Smooth muscle cell (in vitro differentiated cells): ENCODE data around the gene WSB1. TPM values are rescaled to one million over a fixed set of nuclear protein-coding genes. Genes with fewer than 3 reads are reported as not detected.

ENCODE experiments used
- DNase-seq: peaks from one replicate; lab custom pipeline; 2025; ENCODE audit not compliant: unreplicated experiment; lab: John Stamatoyannopoulos, UW
- H2AFZ ChIP-seq: fragments of 200-600 bp; sonication (generic); 2 replicates; pipeline ENCODE4 v1.6.0; 2016; ENCODE audit warnings: antibody characterized with exemption, low read depth, mild to moderate bottlenecking
- H3F3A ChIP-seq: fragments of 200-600 bp; sonication (generic); 2 replicates; pipeline ENCODE4 v1.6.0; 2017; ENCODE audit warnings: antibody characterized with exemption, low read depth
- H3K27ac ChIP-seq: fragments of 200-600 bp; sonication (generic); 2 replicates; pipeline ENCODE4 v1.5.1; 2016; ENCODE audit warnings: low read depth, mild to moderate bottlenecking
- H3K27me3 ChIP-seq: fragments of 200-600 bp; sonication (generic); 2 replicates; pipeline ENCODE4 v1.6.1; 2016; ENCODE audit warnings: low read depth, mild to moderate bottlenecking
- H3K36me3 ChIP-seq: fragments of 200-600 bp; sonication (generic); 2 replicates; pipeline ENCODE4 v1.5.1; 2016; ENCODE audit warnings: low read depth
- H3K4me1 ChIP-seq: fragments of 200-600 bp; sonication (generic); 2 replicates; pipeline ENCODE4 v1.5.1; 2016; ENCODE audit warnings: low read depth
- H3K4me2 ChIP-seq: fragments of 200-600 bp; sonication (generic); 2 replicates; pipeline ENCODE4 v1.6.0; 2016; ENCODE audit warnings: mild to moderate bottlenecking
- H3K4me3 ChIP-seq: fragments of 200-600 bp; sonication (generic); 2 replicates; pipeline ENCODE4 v1.5.1; 2016; ENCODE audit warnings: mild to moderate bottlenecking
- H3K79me2 ChIP-seq: fragments of 200-600 bp; sonication (generic); 2 replicates; pipeline ENCODE4 v1.6.0; 2016; ENCODE audit warnings: low read depth, mild to moderate bottlenecking
- H3K9ac ChIP-seq: fragments of 200-600 bp; sonication (generic); 2 replicates; pipeline ENCODE4 v1.6.0; 2016; ENCODE audit warnings: low read depth
- H3K9me3 ChIP-seq: fragments of 200-600 bp; sonication (generic); replicated peaks from 2 replicates; pipeline ENCODE4 v1.5.1; 2016; ENCODE audit warnings: low read depth
- H4K20me1 ChIP-seq: fragments of 200-600 bp; sonication (generic); 2 replicates; pipeline ENCODE4 v1.6.0; 2016; ENCODE audit warnings: low read depth
- CTCF ChIP-seq: fragments of 200-600 bp; sonication (generic); IDR thresholded peaks from 2 replicates; pipeline ENCODE4 v1.5.1; 2017; ENCODE audit warnings: borderline replicate concordance, mild to moderate bottlenecking, antibody characterized with exemption; ENCODE audit not compliant: insufficient read depth, poor library complexity, severe bottlenecking
- WGBS: methylation state at CpG from one replicate; pipeline ENCODE4 v1.1.7; 2016; ENCODE audit warnings: low lambda C conversion rate; 5-methylcytosine and 5-hydroxymethylcytosine counted together
- polyA plus RNA-seq: library from polyadenylated mRNA; unstranded; fragments of >200 nt; fragmentation: Nextera tagmentation; extraction: Ambion mirVana; gene quantifications from 2 replicates; pipeline ENCODE4 v1.2.1, GENCODE V29; 2016
- total RNA-seq: library from RNA; depleted of rRNA; stranded (reverse); fragments of >200 nt; gene quantifications from 2 replicates; pipeline ENCODE4 v1.2.3, GENCODE V29; 2014

The WSB1 gene
- total and polyA plus RNA-seq, 2 experiments from 2014 or later: 156 to 256 TPM

DNA sequence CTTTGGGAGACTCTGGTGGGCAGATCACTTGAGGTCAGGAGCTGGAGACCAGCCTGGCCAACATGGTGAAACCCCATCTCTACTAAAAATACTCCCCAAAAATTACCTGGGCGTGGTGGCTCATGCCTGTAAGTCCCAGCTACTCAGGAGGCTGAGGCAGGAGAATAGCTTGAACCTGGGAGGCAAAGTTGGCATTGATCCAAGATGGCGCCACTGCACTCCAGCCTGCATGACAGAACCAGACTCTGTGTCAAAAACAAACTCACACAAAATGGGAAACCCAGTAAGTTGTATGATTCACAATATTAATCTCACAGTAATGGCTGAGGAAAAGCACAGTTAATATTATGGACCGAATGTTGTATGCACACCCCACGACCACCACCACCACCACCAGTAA is 24.3 kb downstream of the WSB1 start:
- Histone ChIP-seq H3K4me2 (no peak overlapping the region), H3K27ac (no peak overlapping the region), H3K79me2 (no peaks in the 10 kb centered on the region), H3K27me3 (no peaks in the 10 kb centered on the region), H3K4me1 (no peaks in the 10 kb centered on the region), H3K9me3 (no peaks in the 10 kb centered on the region), H3K9ac (no peak overlapping the region), H3F3A (peaks cover 20% of the 10 kb centered on the region), H3K36me3 (peaks cover 19% of the 10 kb centered on the region), H2AFZ (no peak overlapping the region), H4K20me1 (peaks cover 34% of the 10 kb centered on the region), H3K4me3 (no peak overlapping the region)
- WGBS: 97% methylated on average over 4 of the region's 4 CpGs
- no peak for TF ChIP-seq CTCF
- DNase-seq: no peak

DNA sequence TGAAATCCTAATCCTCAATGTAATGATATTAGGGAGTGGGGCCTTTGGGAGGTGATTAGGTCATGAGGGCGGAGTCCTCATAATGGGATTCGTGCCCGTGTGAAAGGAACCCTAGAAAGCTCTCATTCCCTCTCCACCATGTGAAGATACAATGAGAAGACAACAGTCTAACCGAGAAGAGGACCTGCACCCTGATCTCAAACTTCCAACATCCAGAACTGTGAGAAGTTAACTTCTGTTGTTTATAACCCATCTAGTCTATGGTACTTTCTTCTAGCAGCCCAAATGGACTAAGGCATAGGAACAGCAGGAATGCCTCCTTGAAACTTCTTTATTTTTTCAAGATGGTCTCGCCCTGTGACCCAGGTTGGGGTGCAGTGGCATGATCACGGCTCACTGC is 24.7 kb downstream of the WSB1 start:
- no peak for DNase-seq
- H3K36me3 ChIP-seq: peaks cover 15% of the 10 kb centered on the region
- no peak overlapping the region for H3K4me2 ChIP-seq
- TF ChIP-seq CTCF: no peak
- no peak overlapping the region for H3K4me3 ChIP-seq
- H3K9me3 ChIP-seq: no peaks in the 10 kb centered on the region
- no peak overlapping the region for H2AFZ ChIP-seq
- H3K27me3 ChIP-seq: no peaks in the 10 kb centered on the region
- WGBS: 97% methylated on average over 6 of the region's 6 CpGs
- H3K79me2 ChIP-seq: no peaks in the 10 kb centered on the region
- no peak overlapping the region for H3K9ac ChIP-seq
- no peak overlapping the region for H3K27ac ChIP-seq
- H3K4me1 ChIP-seq: no peaks in the 10 kb centered on the region
- H4K20me1 ChIP-seq: peaks cover 31% of the 10 kb centered on the region
- H3F3A ChIP-seq: peaks cover 20% of the 10 kb centered on the region

- Histone ChIP-seq H3K79me2 (no peaks in the 10 kb centered on the region), H3F3A (peaks cover 20% of the 10 kb centered on the region), H3K36me3 (peaks cover 8% of the 10 kb centered on the region), H3K4me3 (no peak overlapping the region), H3K27ac (no peak overlapping the region), H3K4me1 (no peaks in the 10 kb centered on the region), H2AFZ (no peak overlapping the region), H3K9me3 (no peaks in the 10 kb centered on the region), H3K9ac (no peak overlapping the region), H3K27me3 (no peaks in the 10 kb centered on the region), H4K20me1 (peaks cover 23% of the 10 kb centered on the region), H3K4me2 (no peak overlapping the region)
- 89% methylated on average over 4 of the region's 4 CpGs for WGBS
- TF ChIP-seq CTCF: no peak
- DNase-seq: no peak
Observed at GRCh38 chr17:27319541-27320221, 25.8 kb downstream of the WSB1 start.

- Histone ChIP-seq H3F3A (peaks cover 20% of the 10 kb centered on the region), H3K9me3 (no peaks in the 10 kb centered on the region), H3K4me3 (no peak overlapping the region), H3K4me1 (no peaks in the 10 kb centered on the region), H3K9ac (no peak overlapping the region), H3K27ac (no peak overlapping the region), H3K4me2 (no peak overlapping the region), H2AFZ (no peak overlapping the region), H3K36me3 (peaks cover 8% of the 10 kb centered on the region), H3K27me3 (no peaks in the 10 kb centered on the region), H3K79me2 (no peaks in the 10 kb centered on the region), H4K20me1 (peaks cover 18% of the 10 kb centered on the region)
- 95% methylated on average over 4 of the region's 4 CpGs for WGBS
- no peak for DNase-seq
- no peak for TF ChIP-seq CTCF
Observed at GRCh38 chr17:27320222-27320560, 26.3 kb downstream of the WSB1 start.
